Activated naive CD8-positive, alpha-beta T cell (primary cell): ENCODE measurements around the gene EVA1C.
"Not testable (repeated sequence)": the region's sequence is repeated elsewhere in the genome, so short reads cannot be mapped to it uniquely, and the experiment has no call there.

Experiments used
- H3K27ac Mint-ChIP-seq: one replicate; pipeline ENCODE4 v1.8.0; 2021; ENCODE audit warnings: mixed read lengths
- H3K27me3 Mint-ChIP-seq: one replicate; pipeline ENCODE4 v1.8.0; 2021; ENCODE audit warnings: mixed read lengths
- H3K36me3 Mint-ChIP-seq: one replicate; pipeline ENCODE4 v1.8.0; 2021; ENCODE audit warnings: mixed read lengths
- H3K4me1 Mint-ChIP-seq: one replicate; pipeline ENCODE4 v1.8.0; 2021; ENCODE audit warnings: low read depth, mixed read lengths
- H3K4me3 Mint-ChIP-seq: one replicate; pipeline ENCODE4 v1.8.0; 2021; ENCODE audit warnings: mild to moderate bottlenecking, mixed read lengths
- H3K9me3 Mint-ChIP-seq: one replicate; pipeline ENCODE4 v1.8.0; 2021; ENCODE audit warnings: low read depth, mixed read lengths

The EVA1C gene, protein sequence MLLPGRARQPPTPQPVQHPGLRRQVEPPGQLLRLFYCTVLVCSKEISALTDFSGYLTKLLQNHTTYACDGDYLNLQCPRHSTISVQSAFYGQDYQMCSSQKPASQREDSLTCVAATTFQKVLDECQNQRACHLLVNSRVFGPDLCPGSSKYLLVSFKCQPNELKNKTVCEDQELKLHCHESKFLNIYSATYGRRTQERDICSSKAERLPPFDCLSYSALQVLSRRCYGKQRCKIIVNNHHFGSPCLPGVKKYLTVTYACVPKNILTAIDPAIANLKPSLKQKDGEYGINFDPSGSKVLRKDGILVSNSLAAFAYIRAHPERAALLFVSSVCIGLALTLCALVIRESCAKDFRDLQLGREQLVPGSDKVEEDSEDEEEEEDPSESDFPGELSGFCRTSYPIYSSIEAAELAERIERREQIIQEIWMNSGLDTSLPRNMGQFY

DNA sequence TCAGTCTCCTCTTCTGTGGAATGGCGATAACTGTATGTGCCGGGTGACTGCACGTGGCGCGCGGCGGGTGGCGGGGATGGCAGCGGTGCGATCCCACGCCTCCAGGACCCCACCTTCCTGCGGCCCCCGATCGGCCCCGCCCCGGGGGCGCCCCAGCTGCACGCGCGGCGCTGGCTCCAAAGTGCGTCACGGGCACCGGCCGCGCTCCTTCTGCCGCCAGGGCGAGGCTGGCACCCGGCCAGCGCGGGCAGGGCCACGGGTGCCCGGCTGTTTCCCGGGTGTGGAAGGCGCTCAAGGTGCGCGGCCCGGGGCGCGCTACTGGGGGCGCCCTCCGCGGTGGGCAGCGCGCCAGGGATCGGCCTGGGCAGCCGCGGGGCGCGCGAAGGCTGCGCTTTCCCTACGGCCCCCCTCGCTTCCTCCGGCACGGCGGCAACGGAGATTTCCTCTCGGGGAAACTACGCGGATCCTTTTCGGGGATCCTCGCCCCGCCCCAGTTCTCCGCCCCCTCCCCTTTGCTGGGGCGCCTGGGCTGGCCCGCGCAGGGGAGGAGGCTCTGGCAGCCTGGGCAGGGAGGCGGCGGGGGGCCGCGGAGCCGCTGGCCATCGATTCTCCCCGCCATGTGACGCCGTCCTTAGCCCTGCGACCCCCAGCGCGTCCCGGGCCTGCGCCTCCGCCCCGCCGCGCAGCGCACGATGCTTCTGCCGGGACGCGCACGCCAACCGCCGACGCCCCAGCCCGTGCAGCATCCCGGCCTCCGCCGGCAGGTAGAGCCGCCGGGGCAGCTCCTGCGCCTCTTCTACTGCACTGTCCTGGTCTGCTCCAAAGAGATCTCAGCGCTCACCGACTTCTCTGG, at the start of gene EVA1C:
TSS of gene EVA1C (plus strand) at position 545 of the 853 bp plus-strand sequence. CDS start at position 693, 148 bp downstream.
- Mint-ChIP-seq H3K27me3 (no peaks in the 10 kb centered on the region), H3K4me1 (peaks cover 44% of the 10 kb centered on the region), H3K4me3 (peak within 1 kb of the TSS; percentile 95), H3K27ac (peak within 1 kb of the TSS; percentile 94), H3K9me3 (no peaks in the 10 kb centered on the region), H3K36me3 (no peaks in the 10 kb centered on the region)

DNA sequence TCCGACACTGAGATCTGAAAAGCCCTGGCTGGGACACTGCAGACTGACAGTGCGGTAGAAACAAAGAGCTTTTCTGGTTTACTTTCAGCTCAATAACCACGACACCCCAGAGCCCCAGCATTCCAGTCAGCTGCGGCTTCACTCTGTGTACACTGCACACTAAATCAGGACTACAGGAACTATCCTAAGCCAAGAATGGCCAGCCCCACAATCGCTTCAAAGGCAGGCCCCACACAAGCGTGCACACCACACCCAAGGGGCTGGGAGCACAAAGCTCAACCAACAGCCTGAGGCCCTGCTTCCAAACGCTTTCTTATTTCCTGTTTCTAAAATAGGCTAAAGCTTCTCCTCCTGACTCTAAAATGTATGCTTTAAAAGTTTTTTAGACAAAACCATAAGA, 48.1 kb upstream of the EVA1C start:
- Mint-ChIP-seq H3K4me3 (no peak overlapping the region), H3K27me3 (no peaks in the 10 kb centered on the region), H3K4me1 (no peaks in the 10 kb centered on the region), H3K27ac (no peak overlapping the region), H3K9me3 (no peaks in the 10 kb centered on the region), H3K36me3 (peaks cover 15% of the 10 kb centered on the region)

DNA sequence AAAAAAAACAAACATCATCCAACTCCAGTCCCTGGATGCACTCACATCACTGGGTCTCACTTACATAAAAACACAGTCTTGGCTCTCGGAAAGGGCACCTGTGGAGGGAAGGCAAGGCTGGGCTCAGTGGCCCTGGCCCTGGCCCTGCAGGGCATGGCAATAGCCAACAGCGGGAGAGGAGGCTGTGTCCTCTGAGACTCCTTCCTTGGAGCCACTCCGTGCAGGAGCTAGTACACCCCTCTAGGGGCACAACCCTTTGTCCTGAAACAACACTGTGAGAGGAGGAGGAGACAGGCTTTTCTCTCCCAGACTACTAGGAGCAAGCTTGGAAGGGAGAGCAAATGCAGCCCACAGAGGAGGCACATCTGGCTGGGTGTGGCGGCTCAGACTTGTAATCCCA, 47.7 kb upstream of the EVA1C start:
- no peak overlapping the region for H3K27ac Mint-ChIP-seq
- no peak overlapping the region for H3K4me3 Mint-ChIP-seq
- H3K27me3 Mint-ChIP-seq = no peaks in the 10 kb centered on the region
- no peaks in the 10 kb centered on the region for H3K4me1 Mint-ChIP-seq
- H3K9me3 Mint-ChIP-seq = no peaks in the 10 kb centered on the region
- peaks cover 15% of the 10 kb centered on the region for H3K36me3 Mint-ChIP-seq

DNA sequence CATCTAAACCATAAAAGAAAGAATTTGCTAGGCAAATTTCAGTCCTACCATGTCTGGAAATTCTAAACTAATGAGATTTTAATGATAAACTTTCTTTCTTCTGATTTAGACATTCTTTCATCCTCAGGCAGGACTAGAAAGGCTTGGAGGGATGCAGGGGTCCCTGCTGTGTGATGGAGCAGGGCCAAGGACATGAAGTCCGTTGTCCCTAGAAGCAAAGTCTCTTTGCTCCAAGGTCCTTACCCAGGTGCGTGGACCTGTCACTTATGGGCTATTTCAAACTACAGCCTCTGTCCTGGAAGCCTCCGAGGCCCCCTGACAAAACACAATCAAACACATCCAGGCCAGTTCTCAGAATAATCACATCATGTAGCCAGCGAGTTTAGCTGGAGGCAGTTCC, 46.3 kb upstream of the EVA1C start:
- Mint-ChIP-seq H3K9me3 (no peaks in the 10 kb centered on the region), H3K4me3 (no peak overlapping the region), H3K4me1 (no peaks in the 10 kb centered on the region), H3K36me3 (peaks cover 11% of the 10 kb centered on the region), H3K27ac (no peak overlapping the region), H3K27me3 (no peaks in the 10 kb centered on the region)

DNA sequence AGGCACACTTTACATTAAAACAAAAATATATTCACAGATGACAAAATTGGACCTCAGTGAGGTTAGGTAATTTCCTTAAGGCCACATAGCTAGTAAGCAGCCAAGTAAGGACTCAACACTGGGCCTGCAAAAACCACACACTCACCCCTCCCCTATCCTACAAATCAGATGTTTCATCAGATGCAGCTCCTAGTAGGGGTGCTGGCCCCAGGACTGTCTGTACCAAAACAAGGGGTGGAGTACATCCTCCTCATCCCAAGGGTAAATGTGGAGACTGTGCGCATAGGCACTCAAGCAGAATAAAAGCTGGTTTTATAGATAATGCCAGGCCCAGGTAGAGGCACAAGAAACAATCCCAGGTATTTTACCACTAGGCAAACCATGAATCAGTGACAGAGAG, 45.3 kb upstream of the EVA1C start:
- no peak overlapping the region for H3K27ac Mint-ChIP-seq
- no peak overlapping the region for H3K4me3 Mint-ChIP-seq
- H3K9me3 Mint-ChIP-seq = no peaks in the 10 kb centered on the region
- H3K27me3 Mint-ChIP-seq = no peaks in the 10 kb centered on the region
- peaks cover 11% of the 10 kb centered on the region for H3K36me3 Mint-ChIP-seq
- peaks cover 3% of the 10 kb centered on the region for H3K4me1 Mint-ChIP-seq

DNA sequence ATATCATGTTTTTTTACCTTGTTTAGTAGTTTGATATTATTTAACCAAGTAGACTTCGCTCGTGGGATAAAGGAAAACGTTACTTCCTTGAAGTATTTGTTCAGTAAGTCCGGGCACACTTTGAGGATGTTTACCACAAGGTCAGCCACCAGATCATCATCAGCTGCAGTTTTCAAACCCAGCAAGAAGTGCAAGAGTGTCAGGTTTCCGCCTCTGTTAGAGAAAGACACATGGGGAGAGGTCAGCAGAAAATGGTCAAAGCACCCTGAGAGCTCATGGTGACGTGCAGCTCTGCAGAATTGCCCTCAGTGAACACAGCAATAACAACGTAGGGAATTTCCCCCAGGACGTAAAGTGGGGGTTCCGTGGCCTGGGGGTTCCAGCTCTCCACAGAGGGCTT, 44.1 kb upstream of the EVA1C start:
- no peak overlapping the region for H3K4me3 Mint-ChIP-seq
- H3K27ac Mint-ChIP-seq = no peak overlapping the region
- peaks cover 4% of the 10 kb centered on the region for H3K4me1 Mint-ChIP-seq
- peaks cover 13% of the 10 kb centered on the region for H3K36me3 Mint-ChIP-seq
- H3K9me3 Mint-ChIP-seq = no peaks in the 10 kb centered on the region
- no peaks in the 10 kb centered on the region for H3K27me3 Mint-ChIP-seq

DNA sequence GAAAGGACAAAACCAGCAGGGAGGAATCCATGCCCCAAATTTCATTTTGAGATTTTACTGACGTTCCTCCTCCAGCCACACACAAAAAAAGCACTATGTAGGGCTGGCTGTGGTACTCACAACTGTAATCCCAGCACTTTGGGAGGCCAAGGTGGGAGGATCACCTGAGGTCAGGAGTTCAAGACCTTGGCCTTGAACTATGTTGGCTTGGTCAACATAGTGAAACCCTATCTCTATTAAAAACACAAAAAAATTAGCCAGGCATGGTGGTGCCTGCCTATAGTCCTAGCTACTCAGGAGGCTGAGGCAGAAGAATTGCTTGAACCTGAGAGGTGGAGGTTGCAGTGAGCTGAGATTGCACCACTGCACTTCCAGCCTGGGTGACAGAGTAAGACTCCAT, 43.5 kb upstream of the EVA1C start:
- not testable (repeated sequence) for H3K27ac Mint-ChIP-seq, H3K4me3 Mint-ChIP-seq

DNA sequence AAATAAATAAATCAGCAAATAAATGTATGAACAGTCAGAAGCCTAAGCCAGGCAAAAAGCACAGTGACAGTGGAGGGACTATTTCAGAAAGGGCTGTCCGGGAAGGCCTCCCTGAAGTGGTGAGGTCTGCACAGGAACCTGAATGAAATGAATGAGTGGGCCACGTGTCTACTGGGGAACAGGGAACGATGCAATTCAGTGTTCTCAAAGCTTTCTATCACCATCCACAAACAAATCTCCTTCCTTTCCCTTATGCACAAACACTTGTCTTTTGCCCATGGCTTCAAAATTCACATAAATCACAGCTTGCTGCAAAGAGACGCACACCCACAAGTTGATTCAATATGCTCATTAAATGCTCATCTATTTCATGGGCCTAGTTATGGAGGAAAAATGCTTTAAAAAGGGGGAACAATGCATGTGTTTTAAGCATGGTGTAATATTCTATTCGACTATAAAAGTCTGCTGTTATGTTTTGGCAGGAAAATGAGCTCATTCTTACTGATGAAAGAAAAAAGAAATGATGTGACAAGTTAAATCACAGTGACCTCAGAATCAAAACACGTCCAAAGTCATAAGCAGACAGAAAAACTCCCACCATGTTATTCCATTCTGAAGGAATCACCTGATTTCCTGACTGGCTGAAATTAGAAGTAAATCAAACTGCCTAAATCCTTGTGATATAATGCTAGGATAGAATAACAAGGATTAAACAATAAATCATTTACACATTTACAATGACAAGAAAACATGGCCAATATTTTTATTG, 41.3 kb upstream of the EVA1C start:
- Mint-ChIP-seq H3K27ac (no peak overlapping the region), H3K9me3 (no peaks in the 10 kb centered on the region), H3K4me1 (peaks cover 4% of the 10 kb centered on the region), H3K4me3 (no peak overlapping the region), H3K27me3 (no peaks in the 10 kb centered on the region), H3K36me3 (peaks cover 10% of the 10 kb centered on the region)

More for the DNA sequence above, 43.5 kb upstream of the EVA1C start:
- H3K4me1 Mint-ChIP-seq, H3K27me3 Mint-ChIP-seq, H3K9me3 Mint-ChIP-seq: not testable (repeated sequence)
- H3K36me3 Mint-ChIP-seq = peaks cover 13% of the 10 kb centered on the region

DNA sequence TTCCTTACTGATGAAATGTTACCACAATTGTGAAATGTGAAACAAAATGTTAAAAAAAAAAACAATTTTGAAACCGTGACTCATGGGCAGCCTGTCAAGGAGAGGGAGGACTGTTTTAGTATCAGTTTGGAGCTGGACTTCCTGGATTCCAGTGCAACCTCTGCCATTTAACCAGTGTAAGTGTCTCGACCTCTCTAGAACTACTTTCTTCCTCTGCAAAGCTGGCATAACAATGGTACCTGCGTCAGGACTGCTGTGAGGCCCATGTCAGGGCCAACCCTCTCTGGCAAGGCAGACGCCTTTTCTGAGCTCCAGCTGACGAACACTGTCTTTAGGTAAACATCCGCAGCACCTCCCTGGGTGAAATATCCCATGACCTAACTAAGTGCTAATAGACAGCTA, 40.6 kb upstream of the EVA1C start:
- H3K27me3 Mint-ChIP-seq = no peaks in the 10 kb centered on the region
- H3K27ac Mint-ChIP-seq = no peak overlapping the region
- no peaks in the 10 kb centered on the region for H3K9me3 Mint-ChIP-seq
- H3K4me1 Mint-ChIP-seq = peaks cover 4% of the 10 kb centered on the region
- peaks cover 10% of the 10 kb centered on the region for H3K36me3 Mint-ChIP-seq
- no peak overlapping the region for H3K4me3 Mint-ChIP-seq

DNA sequence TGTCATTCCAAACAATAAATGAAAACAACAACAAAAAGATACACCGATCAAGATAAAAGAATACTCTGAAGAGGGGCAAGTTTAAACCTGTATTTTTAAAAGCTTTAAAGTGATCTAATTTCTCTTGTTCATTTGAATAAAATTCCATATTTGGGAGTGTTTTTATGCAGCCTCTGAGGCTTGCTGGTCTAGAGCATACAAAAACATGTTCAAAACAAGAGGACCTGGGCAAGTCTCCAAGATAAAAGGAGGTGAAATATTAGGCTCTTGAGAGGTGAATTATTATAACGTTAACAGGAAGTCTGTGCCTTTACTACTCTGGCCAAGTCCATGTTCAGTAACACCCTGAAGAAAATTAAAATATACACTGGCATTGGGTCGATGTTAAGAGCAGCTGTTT, 39.8 kb upstream of the EVA1C start:
- Mint-ChIP-seq H3K36me3 (peaks cover 6% of the 10 kb centered on the region), H3K27me3 (no peaks in the 10 kb centered on the region), H3K27ac (no peak overlapping the region), H3K4me1 (peaks cover 4% of the 10 kb centered on the region), H3K9me3 (no peaks in the 10 kb centered on the region), H3K4me3 (no peak overlapping the region)

DNA sequence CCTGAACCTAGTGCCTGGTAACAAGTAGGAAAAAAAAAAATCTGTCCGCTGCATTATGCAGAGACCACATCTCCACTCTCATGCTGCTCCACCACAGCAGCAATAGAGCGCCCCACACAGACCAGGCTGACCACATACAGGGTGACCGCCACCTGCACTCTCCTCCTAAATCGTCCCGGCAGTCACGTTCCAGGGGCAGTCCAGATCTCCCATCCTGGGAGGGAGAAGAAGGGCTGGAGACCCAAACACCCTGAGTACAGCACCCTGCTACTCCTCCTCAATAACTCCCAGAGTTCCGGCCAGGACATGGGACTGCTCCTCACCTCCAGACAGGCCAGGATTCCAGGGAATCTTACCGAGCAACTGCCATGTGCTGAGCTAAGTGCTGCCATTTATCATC, 35.0 kb upstream of the EVA1C start:
- H3K9me3 Mint-ChIP-seq = no peaks in the 10 kb centered on the region
- H3K27ac Mint-ChIP-seq = no peak overlapping the region
- H3K4me3 Mint-ChIP-seq = no peak overlapping the region
- H3K27me3 Mint-ChIP-seq = no peaks in the 10 kb centered on the region
- H3K4me1 Mint-ChIP-seq = no peaks in the 10 kb centered on the region
- H3K36me3 Mint-ChIP-seq = peaks cover 7% of the 10 kb centered on the region

DNA sequence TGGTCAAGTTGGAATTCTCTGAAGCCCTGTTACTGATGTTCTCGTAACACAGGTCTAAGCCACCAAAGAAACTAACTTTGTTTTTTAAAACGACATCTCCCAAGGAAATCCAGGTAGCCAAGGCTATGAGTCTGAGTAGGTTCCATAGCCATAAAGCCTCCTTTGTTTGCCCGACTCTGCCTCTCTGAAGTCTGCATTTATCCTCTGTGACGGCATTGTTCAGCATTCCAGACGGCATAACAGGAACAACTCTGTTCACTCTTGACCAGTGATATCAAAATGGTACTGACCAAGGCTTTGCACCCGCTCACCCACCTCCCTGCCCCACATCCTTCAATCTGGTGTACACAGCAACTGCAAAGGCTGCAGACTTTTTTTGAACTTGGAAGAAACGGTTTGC, 34.5 kb upstream of the EVA1C start:
- H3K27me3 Mint-ChIP-seq = no peaks in the 10 kb centered on the region
- H3K27ac Mint-ChIP-seq = no peak overlapping the region
- H3K4me3 Mint-ChIP-seq = no peak overlapping the region
- H3K9me3 Mint-ChIP-seq = no peaks in the 10 kb centered on the region
- H3K4me1 Mint-ChIP-seq = no peaks in the 10 kb centered on the region
- H3K36me3 Mint-ChIP-seq = peaks cover 7% of the 10 kb centered on the region

DNA sequence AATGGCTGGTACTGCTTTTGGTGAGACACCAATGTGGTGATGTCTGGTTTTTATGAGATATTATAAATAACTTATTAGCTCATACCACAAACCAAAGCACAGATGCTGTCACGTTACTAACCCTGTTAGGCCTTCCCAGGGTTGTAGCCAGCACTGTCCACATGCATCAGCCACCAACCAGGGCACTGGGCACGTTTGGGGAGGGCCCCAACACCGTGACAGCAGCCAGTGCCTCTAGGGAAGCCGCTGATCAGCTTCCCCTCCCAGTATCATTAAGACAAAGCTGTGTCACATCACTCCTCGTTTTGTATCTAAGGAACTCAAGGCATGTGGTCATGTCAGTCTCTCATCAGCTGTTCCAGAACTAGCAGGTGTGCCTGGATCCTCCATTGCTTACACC, 33.5 kb upstream of the EVA1C start:
- no peaks in the 10 kb centered on the region for H3K9me3 Mint-ChIP-seq
- H3K36me3 Mint-ChIP-seq = peaks cover 5% of the 10 kb centered on the region
- H3K4me3 Mint-ChIP-seq = no peak overlapping the region
- no peaks in the 10 kb centered on the region for H3K4me1 Mint-ChIP-seq
- H3K27ac Mint-ChIP-seq = no peak overlapping the region
- no peaks in the 10 kb centered on the region for H3K27me3 Mint-ChIP-seq

DNA sequence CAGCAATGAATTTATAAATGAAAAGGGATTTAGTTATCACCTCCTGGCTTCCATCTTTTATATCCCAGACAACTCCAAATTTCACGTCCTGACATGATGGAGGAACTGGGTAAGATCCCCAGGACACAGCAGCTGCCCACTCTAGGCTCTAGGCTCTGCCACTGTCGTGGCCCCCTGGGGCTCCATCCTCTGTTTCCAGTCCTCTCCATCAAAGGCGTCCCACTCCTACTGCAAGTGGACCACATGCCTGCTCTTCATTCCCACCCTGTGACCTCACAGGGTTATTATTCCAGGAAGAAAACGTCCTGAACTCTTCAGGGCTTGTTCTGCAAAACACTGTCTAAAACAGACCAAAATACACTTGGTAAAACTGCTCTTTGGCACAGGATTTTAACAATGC, 31.6 kb upstream of the EVA1C start:
- Mint-ChIP-seq H3K36me3 (peaks cover 8% of the 10 kb centered on the region), H3K4me3 (no peak overlapping the region), H3K27me3 (no peaks in the 10 kb centered on the region), H3K4me1 (peaks cover 8% of the 10 kb centered on the region), H3K9me3 (no peaks in the 10 kb centered on the region), H3K27ac (no peak overlapping the region)

DNA sequence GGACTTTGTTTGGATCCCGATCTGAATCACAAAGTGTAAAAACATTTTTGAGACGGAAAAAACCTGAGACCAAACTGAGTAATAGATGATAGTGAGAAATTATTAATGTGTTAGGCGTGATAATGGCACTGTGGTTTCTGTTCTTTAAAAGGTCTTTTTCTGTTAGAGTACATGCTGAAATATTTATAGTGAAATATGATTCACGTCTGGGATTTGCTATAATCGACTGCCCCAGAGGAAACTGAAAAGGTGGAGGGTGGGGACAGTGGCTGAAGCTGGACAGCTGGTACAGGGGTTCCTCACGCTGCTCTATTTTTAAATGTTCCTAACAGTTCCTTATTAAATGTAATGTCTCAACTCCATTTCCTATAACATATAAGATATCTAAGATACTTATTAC, 30.9 kb upstream of the EVA1C start:
- H3K4me1 Mint-ChIP-seq = peaks cover 13% of the 10 kb centered on the region
- no peak overlapping the region for H3K4me3 Mint-ChIP-seq
- no peaks in the 10 kb centered on the region for H3K9me3 Mint-ChIP-seq
- no peak overlapping the region for H3K27ac Mint-ChIP-seq
- no peaks in the 10 kb centered on the region for H3K27me3 Mint-ChIP-seq
- H3K36me3 Mint-ChIP-seq = peaks cover 8% of the 10 kb centered on the region
